H1 (cell line): ENCODE measurements around the gene IL36G. TPM values are rescaled to one million over a fixed set of nuclear protein-coding genes. Genes with fewer than 3 reads are reported as not detected.

ENCODE experiments used
- EP300 ChIP-seq, 2 experiments: IDR thresholded peaks; 1 replicate in 1 of 2; 2 replicates in 1 of 2; pipeline ENCODE4 v1.6.1; 2011 to 2012; ENCODE audit warnings: low read depth in 2 of 2, low read length in 2 of 2, mild to moderate bottlenecking in 2 of 2, borderline replicate concordance in 1 of 2, inconsistent platforms in 1 of 2, moderate library complexity in 1 of 2
- HDAC2 ChIP-seq, 2 experiments: fragments of 300-600 bp in 1 of 2; sonication (generic) in 1 of 2; IDR thresholded peaks; 2 replicates each; pipeline ENCODE4 v1.6.1; 2011 to 2012; ENCODE audit warnings: low read depth in 2 of 2, low read length in 2 of 2, mild to moderate bottlenecking in 2 of 2, moderate library complexity in 2 of 2, borderline replicate concordance in 1 of 2, inconsistent platforms in 1 of 2
- polyA plus RNA-seq, 7 experiments: library from polyadenylated mRNA; depleted of rRNA in 3 of 7; stranded (reverse) in 5 of 7; unstranded in 2 of 7; fragments of >200 nt in 5 of 7; fragments of 200-250 nt in 2 of 7; gene quantifications; 1 replicate in 5 of 7; 2 replicates in 1 of 7; 4 replicates in 1 of 7; pipeline versions ENCODE4 v1.2.1 to v1.2.3, GENCODE V29; 2011 to 2013; ENCODE audit warnings: missing spikeins in 2 of 7, mixed read lengths in 2 of 7
- total RNA-seq: library from RNA; stranded (reverse); fragmentation: NEBNext Ultra II Directional; extraction: Animal tissue kit (Norgen Biotek cat#: 25700); gene quantifications from 2 replicates; pipeline ENCODE4 v1.2.1, GENCODE V29; 2021
- TF ChIP-seq, protein P1 (sequence below): fragments of 300-600 bp; sonication (generic); IDR thresholded peaks from 2 replicates; pipeline ENCODE4 v1.7.1; 2012; ENCODE audit warnings: low read length, moderate library complexity, mild to moderate bottlenecking, inconsistent platforms; ENCODE audit not compliant: insufficient replicate concordance

IL36G gene
- total and polyA plus RNA-seq, 2 of the 8 experiments (the other 6 are each of a cell fraction or from before 2014, with no cell fraction given): 0.39 TPM; not detected in 1

DNA sequence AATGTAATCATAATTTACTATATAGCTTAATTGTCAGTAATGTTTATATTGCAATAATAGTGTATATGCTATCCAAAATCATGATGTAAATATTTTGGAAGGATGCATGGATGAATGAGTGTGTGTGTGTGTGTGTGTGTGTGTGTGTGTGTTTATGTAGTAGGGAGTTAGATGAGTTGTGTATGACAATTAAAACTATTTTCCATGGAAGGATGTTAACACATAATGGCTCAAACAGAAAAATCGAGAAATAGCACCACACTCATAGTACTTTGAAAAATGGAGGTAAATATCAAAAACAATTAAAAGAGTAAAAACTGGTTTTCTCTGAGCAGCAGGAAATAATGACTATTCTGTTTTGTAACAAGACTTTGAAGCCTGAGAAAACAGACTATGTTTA is 19.3 kb downstream of the IL36G start (continued):
- TF ChIP-seq, protein P1, sequence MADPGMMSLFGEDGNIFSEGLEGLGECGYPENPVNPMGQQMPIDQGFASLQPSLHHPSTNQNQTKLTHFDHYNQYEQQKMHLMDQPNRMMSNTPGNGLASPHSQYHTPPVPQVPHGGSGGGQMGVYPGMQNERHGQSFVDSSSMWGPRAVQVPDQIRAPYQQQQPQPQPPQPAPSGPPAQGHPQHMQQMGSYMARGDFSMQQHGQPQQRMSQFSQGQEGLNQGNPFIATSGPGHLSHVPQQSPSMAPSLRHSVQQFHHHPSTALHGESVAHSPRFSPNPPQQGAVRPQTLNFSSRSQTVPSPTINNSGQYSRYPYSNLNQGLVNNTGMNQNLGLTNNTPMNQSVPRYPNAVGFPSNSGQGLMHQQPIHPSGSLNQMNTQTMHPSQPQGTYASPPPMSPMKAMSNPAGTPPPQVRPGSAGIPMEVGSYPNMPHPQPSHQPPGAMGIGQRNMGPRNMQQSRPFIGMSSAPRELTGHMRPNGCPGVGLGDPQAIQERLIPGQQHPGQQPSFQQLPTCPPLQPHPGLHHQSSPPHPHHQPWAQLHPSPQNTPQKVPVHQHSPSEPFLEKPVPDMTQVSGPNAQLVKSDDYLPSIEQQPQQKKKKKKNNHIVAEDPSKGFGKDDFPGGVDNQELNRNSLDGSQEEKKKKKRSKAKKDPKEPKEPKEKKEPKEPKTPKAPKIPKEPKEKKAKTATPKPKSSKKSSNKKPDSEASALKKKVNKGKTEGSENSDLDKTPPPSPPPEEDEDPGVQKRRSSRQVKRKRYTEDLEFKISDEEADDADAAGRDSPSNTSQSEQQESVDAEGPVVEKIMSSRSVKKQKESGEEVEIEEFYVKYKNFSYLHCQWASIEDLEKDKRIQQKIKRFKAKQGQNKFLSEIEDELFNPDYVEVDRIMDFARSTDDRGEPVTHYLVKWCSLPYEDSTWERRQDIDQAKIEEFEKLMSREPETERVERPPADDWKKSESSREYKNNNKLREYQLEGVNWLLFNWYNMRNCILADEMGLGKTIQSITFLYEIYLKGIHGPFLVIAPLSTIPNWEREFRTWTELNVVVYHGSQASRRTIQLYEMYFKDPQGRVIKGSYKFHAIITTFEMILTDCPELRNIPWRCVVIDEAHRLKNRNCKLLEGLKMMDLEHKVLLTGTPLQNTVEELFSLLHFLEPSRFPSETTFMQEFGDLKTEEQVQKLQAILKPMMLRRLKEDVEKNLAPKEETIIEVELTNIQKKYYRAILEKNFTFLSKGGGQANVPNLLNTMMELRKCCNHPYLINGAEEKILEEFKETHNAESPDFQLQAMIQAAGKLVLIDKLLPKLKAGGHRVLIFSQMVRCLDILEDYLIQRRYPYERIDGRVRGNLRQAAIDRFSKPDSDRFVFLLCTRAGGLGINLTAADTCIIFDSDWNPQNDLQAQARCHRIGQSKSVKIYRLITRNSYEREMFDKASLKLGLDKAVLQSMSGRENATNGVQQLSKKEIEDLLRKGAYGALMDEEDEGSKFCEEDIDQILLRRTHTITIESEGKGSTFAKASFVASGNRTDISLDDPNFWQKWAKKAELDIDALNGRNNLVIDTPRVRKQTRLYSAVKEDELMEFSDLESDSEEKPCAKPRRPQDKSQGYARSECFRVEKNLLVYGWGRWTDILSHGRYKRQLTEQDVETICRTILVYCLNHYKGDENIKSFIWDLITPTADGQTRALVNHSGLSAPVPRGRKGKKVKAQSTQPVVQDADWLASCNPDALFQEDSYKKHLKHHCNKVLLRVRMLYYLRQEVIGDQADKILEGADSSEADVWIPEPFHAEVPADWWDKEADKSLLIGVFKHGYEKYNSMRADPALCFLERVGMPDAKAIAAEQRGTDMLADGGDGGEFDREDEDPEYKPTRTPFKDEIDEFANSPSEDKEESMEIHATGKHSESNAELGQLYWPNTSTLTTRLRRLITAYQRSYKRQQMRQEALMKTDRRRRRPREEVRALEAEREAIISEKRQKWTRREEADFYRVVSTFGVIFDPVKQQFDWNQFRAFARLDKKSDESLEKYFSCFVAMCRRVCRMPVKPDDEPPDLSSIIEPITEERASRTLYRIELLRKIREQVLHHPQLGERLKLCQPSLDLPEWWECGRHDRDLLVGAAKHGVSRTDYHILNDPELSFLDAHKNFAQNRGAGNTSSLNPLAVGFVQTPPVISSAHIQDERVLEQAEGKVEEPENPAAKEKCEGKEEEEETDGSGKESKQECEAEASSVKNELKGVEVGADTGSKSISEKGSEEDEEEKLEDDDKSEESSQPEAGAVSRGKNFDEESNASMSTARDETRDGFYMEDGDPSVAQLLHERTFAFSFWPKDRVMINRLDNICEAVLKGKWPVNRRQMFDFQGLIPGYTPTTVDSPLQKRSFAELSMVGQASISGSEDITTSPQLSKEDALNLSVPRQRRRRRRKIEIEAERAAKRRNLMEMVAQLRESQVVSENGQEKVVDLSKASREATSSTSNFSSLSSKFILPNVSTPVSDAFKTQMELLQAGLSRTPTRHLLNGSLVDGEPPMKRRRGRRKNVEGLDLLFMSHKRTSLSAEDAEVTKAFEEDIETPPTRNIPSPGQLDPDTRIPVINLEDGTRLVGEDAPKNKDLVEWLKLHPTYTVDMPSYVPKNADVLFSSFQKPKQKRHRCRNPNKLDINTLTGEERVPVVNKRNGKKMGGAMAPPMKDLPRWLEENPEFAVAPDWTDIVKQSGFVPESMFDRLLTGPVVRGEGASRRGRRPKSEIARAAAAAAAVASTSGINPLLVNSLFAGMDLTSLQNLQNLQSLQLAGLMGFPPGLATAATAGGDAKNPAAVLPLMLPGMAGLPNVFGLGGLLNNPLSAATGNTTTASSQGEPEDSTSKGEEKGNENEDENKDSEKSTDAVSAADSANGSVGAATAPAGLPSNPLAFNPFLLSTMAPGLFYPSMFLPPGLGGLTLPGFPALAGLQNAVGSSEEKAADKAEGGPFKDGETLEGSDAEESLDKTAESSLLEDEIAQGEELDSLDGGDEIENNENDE: no peak
- TF ChIP-seq EP300 (IDR thresholded peaks at IDR 0.05; ENCODE audit: borderline replicate concordance in 1 of 2, low read depth in 2 of 2, low read length in 2 of 2) (no peak), HDAC2 (IDR thresholded peaks at IDR 0.05; ENCODE audit: borderline replicate concordance in 1 of 2, low read depth in 2 of 2, low read length in 2 of 2) (no peak)
- TF ChIP-seq, all 59 proteins: peak for 0
